ENCODE results near the gene NHERF1.

- TF ChIP-seq CTCF (conservative IDR thresholded peaks at IDR 0.05; ENCODE audit: low read length) (no peak), EZH2phosphoT487 (IDR thresholded peaks at IDR 0.05; ENCODE audit: borderline replicate concordance, low read depth, low read length) (no peak)
Observed at GRCh38 chr17:74806334-74806733, 57.9 kb downstream of the NHERF1 start.

All from OCI-LY7 (cell line).